MM.1S (cell line): ENCODE results near the gene EBPL.

Source experiments
- DNase-seq: peaks from one replicate; pipeline ENCODE4 v3.0.0-alpha.2; 2015
- H2AFZ ChIP-seq: fragments of 300-600 bp; sonication (generic); 2 replicates; pipeline ENCODE4 v1.6.0; 2016; ENCODE audit warnings: antibody characterized with exemption, low read length
- H3F3A ChIP-seq: fragments of 300-600 bp; sonication (generic); 2 replicates; pipeline ENCODE4 v1.6.1; 2016; ENCODE audit warnings: mild to moderate bottlenecking, antibody characterized with exemption, low read length, moderate library complexity, mixed read lengths; ENCODE audit not compliant: insufficient read depth
- H3K27ac ChIP-seq: fragments of 300-600 bp; sonication (generic); 2 replicates; pipeline ENCODE4 v1.5.1; 2016; ENCODE audit warnings: mild to moderate bottlenecking, low read length
- H3K27me3 ChIP-seq: fragments of 300-600 bp; sonication (generic); replicated peaks from 2 replicates; pipeline ENCODE4 v1.6.0; 2016; ENCODE audit warnings: low read length; ENCODE audit not compliant: insufficient read depth
- H3K36me3 ChIP-seq: fragments of 300-600 bp; sonication (generic); replicated peaks from 2 replicates; pipeline ENCODE4 v1.6.1; 2016; ENCODE audit warnings: mild to moderate bottlenecking, low read length, mixed read lengths; ENCODE audit not compliant: insufficient read depth
- H3K4me1 ChIP-seq: fragments of 300-600 bp; sonication (generic); 2 replicates; pipeline ENCODE4 v1.6.1; 2016; ENCODE audit warnings: low read length, mixed read lengths
- H3K4me2 ChIP-seq: fragments of 300-600 bp; sonication (generic); 2 replicates; pipeline ENCODE4 v1.6.0; 2016; ENCODE audit warnings: low read depth, low read length
- H3K4me3 ChIP-seq: fragments of 300-600 bp; sonication (generic); 2 replicates; pipeline ENCODE4 v1.5.1; 2016; ENCODE audit warnings: low read length, mixed read lengths
- H3K79me2 ChIP-seq: fragments of 300-600 bp; sonication (generic); 2 replicates; pipeline ENCODE4 v1.6.1; 2016; ENCODE audit warnings: mixed run types, low read length, mixed read lengths
- H3K9ac ChIP-seq: fragments of 300-600 bp; sonication (generic); 2 replicates; pipeline ENCODE4 v1.6.1; 2016; ENCODE audit warnings: low read length, mixed read lengths
- H3K9me2 ChIP-seq: fragments of 300-600 bp; sonication (generic); replicated peaks from 2 replicates; pipeline ENCODE4 v1.6.1; 2016; ENCODE audit warnings: mild to moderate bottlenecking, low read length, mixed read lengths; ENCODE audit not compliant: insufficient read depth
- H3K9me3 ChIP-seq: fragments of 300-600 bp; sonication (generic); replicated peaks from 2 replicates; pipeline ENCODE4 v1.6.1; 2016; ENCODE audit warnings: mild to moderate bottlenecking, low read length, mixed read lengths; ENCODE audit not compliant: insufficient read depth
- H4K20me1 ChIP-seq: fragments of 300-600 bp; sonication (generic); 2 replicates; pipeline ENCODE4 v1.6.1; 2016; ENCODE audit warnings: mild to moderate bottlenecking, low read length, moderate library complexity, mixed read lengths; ENCODE audit not compliant: insufficient read depth
- EZH2 ChIP-seq: fragments of 300-600 bp; sonication (generic); optimal IDR thresholded peaks from 2 replicates; pipeline ENCODE3; 2017; ENCODE audit warnings: low read depth, mild to moderate bottlenecking, antibody characterized with exemption, low read length, mixed read lengths
- EZH2phosphoT487 ChIP-seq: fragments of 300-600 bp; sonication (generic); IDR thresholded peaks from 2 replicates; pipeline ENCODE4 v1.6.1; 2018; ENCODE audit warnings: antibody characterized with exemption, low read length
- TF ChIP-seq, protein P1 (sequence below): fragments of 300-600 bp; sonication (generic); IDR thresholded peaks from 2 replicates; pipeline ENCODE4 v1.5.1; 2016; ENCODE audit warnings: antibody characterized with exemption, low read length, mixed read lengths

Gene EBPL

DNA sequence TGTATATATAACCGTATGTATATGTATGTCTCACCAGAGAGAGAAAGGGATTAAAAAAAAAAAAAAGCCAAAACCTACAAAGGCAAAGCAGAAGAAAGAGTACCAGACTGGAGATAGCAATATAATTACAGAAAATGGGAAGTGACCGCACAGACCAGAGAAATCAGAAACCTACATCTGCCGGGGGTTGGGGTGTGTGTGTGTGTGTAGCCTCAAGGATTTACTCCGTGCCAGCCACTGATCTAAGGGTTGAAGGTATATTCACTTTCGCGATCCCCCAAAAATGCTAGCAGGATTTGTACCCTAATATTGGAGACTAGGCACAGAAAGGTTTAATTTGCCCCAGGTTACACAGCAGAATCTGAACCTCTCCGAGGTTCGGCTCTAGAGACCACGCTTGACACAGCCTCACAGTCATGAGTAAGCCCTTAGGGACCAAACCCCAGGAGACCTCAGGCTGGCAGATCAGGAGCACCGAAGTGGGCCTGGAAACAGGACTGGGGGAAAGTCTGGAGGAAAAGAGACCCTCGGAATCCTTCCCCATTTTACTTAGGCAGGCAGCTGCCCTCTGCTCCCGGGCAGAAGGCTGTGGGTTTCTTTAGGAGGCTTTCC lies 48.1 kb downstream of the EBPL start:
- no peaks in the 10 kb centered on the region for H3K9me2 ChIP-seq
- H3F3A ChIP-seq, result no peaks in the 10 kb centered on the region
- H3K79me2 ChIP-seq, result no peaks in the 10 kb centered on the region
- H3K4me2 ChIP-seq, result no peak overlapping the region
- no peak overlapping the region for H3K27ac ChIP-seq
- no peaks in the 10 kb centered on the region for H3K4me1 ChIP-seq
- DNase-seq, result no peak
- no peak overlapping the region for H3K9ac ChIP-seq
- no peak overlapping the region for H2AFZ ChIP-seq
- H3K4me3 ChIP-seq, result no peak overlapping the region
- H4K20me1 ChIP-seq, result no peaks in the 10 kb centered on the region
- no peaks in the 10 kb centered on the region for H3K9me3 ChIP-seq
- H3K27me3 ChIP-seq, result no peaks in the 10 kb centered on the region
- H3K36me3 ChIP-seq, result no peaks in the 10 kb centered on the region
- TF ChIP-seq EZH2 (no peak), EZH2phosphoT487 (no peak)

DNA sequence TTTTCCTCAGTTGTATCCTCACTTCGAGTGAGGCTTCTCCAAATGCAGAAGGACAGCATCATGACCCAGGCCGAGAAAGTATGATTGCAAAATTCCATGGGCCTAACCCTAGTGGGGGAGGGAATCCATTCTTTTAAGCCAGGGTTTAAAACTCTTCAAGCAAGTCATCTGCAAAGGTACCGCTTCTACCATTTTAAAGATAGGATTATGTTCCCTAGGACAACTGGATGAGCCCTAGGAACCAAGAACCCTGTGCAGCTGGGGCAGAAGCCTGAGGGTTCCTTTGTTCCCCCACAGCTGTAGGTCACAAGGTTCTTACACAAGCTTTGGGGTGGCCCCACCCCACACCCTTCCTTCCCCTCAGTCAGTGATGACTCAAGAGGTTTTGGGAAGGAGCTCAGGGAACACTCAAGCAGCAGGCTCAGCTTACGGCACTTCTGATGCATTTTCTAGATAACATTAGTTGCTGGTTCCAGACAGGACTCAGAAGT lies 49.4 kb downstream of the EBPL start:
- H3K4me2 ChIP-seq, result no peak overlapping the region
- H4K20me1 ChIP-seq, result no peaks in the 10 kb centered on the region
- H3F3A ChIP-seq, result no peaks in the 10 kb centered on the region
- H3K27ac ChIP-seq, result no peak overlapping the region
- no peaks in the 10 kb centered on the region for H3K9me2 ChIP-seq
- no peaks in the 10 kb centered on the region for H3K79me2 ChIP-seq
- H3K36me3 ChIP-seq, result no peaks in the 10 kb centered on the region
- H3K9me3 ChIP-seq, result no peaks in the 10 kb centered on the region
- H3K4me1 ChIP-seq, result no peaks in the 10 kb centered on the region
- H3K9ac ChIP-seq, result no peak overlapping the region
- no peak for TF ChIP-seq EZH2phosphoT487
- TF ChIP-seq, protein P1, sequence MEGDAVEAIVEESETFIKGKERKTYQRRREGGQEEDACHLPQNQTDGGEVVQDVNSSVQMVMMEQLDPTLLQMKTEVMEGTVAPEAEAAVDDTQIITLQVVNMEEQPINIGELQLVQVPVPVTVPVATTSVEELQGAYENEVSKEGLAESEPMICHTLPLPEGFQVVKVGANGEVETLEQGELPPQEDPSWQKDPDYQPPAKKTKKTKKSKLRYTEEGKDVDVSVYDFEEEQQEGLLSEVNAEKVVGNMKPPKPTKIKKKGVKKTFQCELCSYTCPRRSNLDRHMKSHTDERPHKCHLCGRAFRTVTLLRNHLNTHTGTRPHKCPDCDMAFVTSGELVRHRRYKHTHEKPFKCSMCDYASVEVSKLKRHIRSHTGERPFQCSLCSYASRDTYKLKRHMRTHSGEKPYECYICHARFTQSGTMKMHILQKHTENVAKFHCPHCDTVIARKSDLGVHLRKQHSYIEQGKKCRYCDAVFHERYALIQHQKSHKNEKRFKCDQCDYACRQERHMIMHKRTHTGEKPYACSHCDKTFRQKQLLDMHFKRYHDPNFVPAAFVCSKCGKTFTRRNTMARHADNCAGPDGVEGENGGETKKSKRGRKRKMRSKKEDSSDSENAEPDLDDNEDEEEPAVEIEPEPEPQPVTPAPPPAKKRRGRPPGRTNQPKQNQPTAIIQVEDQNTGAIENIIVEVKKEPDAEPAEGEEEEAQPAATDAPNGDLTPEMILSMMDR, result no peak
- TF ChIP-seq EZH2, result no peak
- H3K4me3 ChIP-seq, result no peak overlapping the region
- H3K27me3 ChIP-seq, result no peaks in the 10 kb centered on the region
- H2AFZ ChIP-seq, result no peak overlapping the region
- no peak for DNase-seq

DNA sequence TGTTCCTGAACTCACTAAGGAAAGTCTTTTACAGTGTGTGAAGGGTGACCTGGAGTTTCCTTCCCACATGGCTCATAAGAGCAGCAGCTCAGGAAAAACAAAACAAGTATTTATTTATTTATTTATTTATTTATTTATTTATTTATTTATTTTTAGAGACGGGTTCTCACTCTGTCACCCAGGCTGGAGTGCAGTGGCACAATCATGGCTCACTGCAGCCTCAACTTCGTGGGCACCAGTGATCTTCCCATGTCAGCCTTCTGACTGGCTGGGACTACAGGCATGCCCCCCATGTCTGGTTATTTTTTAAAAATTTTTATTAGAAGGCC lies 52.6 kb downstream of the EBPL start:
- no peaks in the 10 kb centered on the region for H3K79me2 ChIP-seq
- no peaks in the 10 kb centered on the region for H4K20me1 ChIP-seq
- H3K4me3 ChIP-seq, result no peak overlapping the region
- H3K9me2 ChIP-seq, result no peaks in the 10 kb centered on the region
- no peak overlapping the region for H2AFZ ChIP-seq
- no peaks in the 10 kb centered on the region for H3K4me1 ChIP-seq
- no peak overlapping the region for H3K27ac ChIP-seq
- H3K9ac ChIP-seq, result no peak overlapping the region
- no peaks in the 10 kb centered on the region for H3K9me3 ChIP-seq
- H3F3A ChIP-seq, result no peaks in the 10 kb centered on the region
- no peak for DNase-seq
- no peak overlapping the region for H3K4me2 ChIP-seq
- H3K27me3 ChIP-seq, result no peaks in the 10 kb centered on the region
- TF ChIP-seq EZH2 (no peak), EZH2phosphoT487 (no peak)
- TF ChIP-seq, protein P1, result no peak
- H3K36me3 ChIP-seq, result no peaks in the 10 kb centered on the region

DNA sequence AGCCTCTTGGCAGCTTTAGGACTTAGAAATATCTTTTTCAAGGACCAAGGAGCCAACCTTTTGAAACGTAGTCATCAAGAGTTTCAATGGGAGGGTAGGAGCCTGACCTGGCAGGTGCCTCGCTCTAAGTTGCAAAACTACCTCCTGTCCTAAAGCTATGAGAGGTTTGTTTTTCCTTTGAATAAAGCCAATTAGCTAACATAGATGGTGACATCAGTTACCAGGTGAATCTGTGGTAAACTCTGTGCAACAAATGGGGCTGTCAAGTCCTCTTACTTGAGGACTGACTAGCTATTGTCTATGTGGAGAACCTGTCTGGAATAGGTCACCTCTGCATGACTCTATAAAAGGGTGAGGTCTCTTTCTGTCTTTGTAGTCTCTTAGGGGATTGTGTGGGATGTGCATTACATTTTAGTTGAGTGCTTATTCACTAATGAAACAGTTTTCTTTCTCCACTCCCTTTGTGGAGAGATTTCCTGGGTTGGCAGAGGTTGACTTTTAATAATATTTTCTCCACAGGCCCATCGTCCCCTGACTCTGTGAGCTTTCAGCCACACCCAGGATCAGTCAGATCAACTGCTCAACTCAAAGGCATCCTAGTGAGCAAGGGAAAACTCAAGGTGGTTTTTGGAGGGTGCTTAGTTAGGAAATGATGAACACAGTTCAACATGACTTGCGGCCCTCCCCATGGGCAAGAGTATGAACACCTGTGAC lies 53.1 kb downstream of the EBPL start:
- no peak overlapping the region for H3K27ac ChIP-seq
- no peak overlapping the region for H2AFZ ChIP-seq
- H3K9ac ChIP-seq, result no peak overlapping the region
- H3K9me3 ChIP-seq, result no peaks in the 10 kb centered on the region
- no peaks in the 10 kb centered on the region for H3K4me1 ChIP-seq
- no peaks in the 10 kb centered on the region for H3K79me2 ChIP-seq
- no peak overlapping the region for H3K4me2 ChIP-seq
- DNase-seq, result no peak
- TF ChIP-seq EZH2, result no peak
- TF ChIP-seq, protein P1, result no peak
- no peak for TF ChIP-seq EZH2phosphoT487
- H3K27me3 ChIP-seq, result no peaks in the 10 kb centered on the region
- H3K9me2 ChIP-seq, result no peaks in the 10 kb centered on the region
- no peaks in the 10 kb centered on the region for H4K20me1 ChIP-seq
- H3K36me3 ChIP-seq, result no peaks in the 10 kb centered on the region
- H3K4me3 ChIP-seq, result no peak overlapping the region
- H3F3A ChIP-seq, result no peaks in the 10 kb centered on the region
